Occipital lobe (tissue), 2 donors: Measurements from ENCODE around the gene PARD6B. TPM values are rescaled to one million over a fixed set of nuclear protein-coding genes. Genes with fewer than 3 reads are reported as not detected.
"Not testable (repeated sequence)": the region's sequence is repeated elsewhere in the genome, so short reads cannot be mapped to it uniquely, and the experiment has no call there.

ENCODE experiments used
- DNase-seq: peaks from one replicate; lab custom pipeline; 2025; lab: John Stamatoyannopoulos, UW
- total RNA-seq: library from RNA; depleted of rRNA; stranded (reverse); fragments of >200 nt; gene quantifications from one replicate; pipeline ENCODE4 v1.2.3, GENCODE V29; 2014

The PARD6B gene
- total RNA-seq, 1 donor from 2014 or later, result 17.5 TPM

DNA sequence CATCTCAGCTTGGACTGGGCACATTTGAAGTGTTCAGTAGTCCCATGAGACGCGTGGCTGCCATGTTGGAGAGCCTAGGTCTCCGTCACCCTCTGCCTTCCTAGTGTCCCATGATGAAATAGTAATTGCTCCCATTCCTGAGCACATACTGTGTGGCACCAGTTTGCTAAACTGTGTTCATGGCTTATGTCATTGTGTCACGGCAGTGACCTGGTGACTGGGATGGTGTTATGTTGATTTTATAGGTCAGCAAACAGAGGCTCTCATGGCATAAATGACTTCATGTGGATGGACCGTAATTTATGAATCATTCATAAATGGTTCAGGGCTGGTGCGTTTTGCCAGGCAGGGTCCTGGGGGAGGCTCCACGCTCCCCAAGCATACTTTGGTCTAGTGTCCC, 67.3 kb downstream of the PARD6B start:
- no peak for DNase-seq

- no peak for DNase-seq
Observed at GRCh38 chr20:50799176-50799889, 68.0 kb downstream of the PARD6B start.

- DNase-seq, result no peak
Observed at GRCh38 chr20:50799890-50800550, 68.6 kb downstream of the PARD6B start.

DNA sequence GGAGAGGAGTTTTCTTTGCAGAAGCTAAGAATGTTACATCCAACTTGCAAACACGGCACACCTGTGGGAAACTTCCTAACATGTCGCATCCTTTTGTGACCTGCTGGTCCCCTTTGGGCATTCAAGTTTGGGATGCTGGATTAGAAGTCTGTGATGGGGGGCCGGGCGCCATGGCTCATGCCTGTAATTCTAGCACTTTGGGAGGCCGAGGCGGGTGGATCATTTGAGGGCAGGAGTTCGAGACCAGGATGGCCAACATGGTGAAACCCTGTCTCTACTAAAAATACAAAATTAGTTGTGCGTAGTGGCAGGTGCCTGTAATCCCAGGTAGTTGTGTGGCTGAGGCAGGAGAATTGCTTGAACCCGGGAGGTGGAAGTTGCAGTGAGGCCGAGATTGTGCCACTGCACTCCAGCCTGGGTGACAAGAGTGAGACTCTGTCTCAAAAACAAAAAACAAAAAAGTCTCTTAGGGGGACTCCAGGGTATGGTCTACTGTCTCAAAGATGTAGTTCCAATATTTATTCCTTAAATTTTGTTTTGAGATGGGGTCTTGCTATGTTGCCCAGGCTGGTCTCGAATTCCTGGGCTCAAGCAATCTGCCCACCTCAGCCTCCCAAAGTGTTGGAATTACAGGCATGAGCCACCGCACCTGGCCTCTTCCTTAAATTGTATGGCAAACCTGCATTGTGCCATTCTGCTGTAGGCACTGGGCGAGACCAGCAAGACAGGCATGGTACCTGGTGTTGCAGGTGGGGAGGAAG, 69.8 kb downstream of the PARD6B start:
- not testable (repeated sequence) for DNase-seq

- no peak for DNase-seq
Observed at GRCh38 chr20:50801747-50802125, 70.4 kb downstream of the PARD6B start.

GRCh38 chr20:50802289-50802688, 70.9 kb downstream of the PARD6B start:
- DNase-seq, result no peak

GRCh38 chr20:50804437-50805348, 73.3 kb downstream of the PARD6B start:
- DNase-seq, result no peak

DNA sequence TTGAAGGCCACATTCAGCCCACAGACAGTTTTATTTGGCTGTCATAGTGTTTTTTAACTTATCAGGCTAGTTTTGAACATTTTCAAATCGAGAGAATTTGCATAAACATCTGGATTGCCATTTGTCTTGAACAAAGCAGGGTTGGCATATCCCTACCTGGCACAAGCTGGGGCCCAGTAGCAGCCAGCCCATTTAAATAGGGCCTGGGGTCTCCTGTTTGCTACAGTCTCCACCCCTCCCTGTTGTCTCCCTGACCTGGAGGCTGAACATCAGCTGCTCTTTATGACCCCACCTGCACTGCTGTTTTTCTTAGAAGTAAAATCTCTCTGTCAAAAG, 73.9 kb downstream of the PARD6B start:
- DNase-seq, result no peak

DNA sequence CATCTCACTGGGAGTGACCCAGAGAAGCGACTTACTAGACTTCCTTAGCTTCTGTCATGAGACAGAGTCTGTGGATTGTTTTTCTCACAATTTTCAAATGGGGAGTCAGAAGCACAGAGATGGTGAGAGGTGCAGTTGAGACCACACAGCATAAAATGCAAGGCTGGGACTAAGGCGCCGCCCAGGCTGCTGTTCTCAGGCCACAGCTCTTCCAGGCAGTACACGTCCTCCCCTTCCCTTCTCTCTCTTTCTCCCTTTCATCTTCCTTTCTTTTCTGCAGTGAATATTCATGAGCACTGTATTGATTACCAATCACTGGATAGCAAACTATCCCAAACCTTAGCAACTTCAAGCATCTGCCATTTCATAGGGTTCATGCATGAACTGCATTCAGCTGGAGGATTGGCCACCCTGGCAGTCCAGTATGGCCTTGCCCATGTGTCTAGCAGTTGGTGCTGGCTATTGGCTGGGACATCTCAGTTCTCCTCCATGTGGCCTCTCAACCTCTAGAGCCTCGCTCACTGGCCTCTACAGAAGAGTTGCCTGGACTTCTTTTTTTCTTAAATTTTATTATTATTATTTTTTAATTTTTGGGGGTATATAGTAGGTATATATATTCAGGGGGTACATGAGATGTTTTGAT, 74.9 kb downstream of the PARD6B start:
- DNase-seq, result no peak

Other genes starting within 250 kb of the PARD6B start
- gene PTPN1, start 221.2 kb upstream of the PARD6B start, total RNA-seq, result 15.9 TPM
- gene RIPOR3, start 40.0 kb upstream of the PARD6B start, total RNA-seq, result 1.7 TPM
- gene BCAS4, start 63.5 kb downstream of the PARD6B start, total RNA-seq, result 9.8 TPM
- gene ADNP, start 199.9 kb downstream of the PARD6B start, total RNA-seq, result 75.5 TPM
- 42.6 TPM for gene DPM1, start 227.0 kb downstream of the PARD6B start, total RNA-seq
- 10.3 TPM for gene MOCS3, start 227.2 kb downstream of the PARD6B start, total RNA-seq